RWPE2 (cell line): ENCODE measurements around the gene ABCB6.

Source experiments
- ATAC-seq: fragments of 200-7000 bp; cut with Tn5 transposase; 3 replicates; pipeline ENCODE4 v1.9.1; 2021; ENCODE audit warnings: low read depth
- DNase-seq: peaks from one replicate; pipeline ENCODE4 v3.0.0-alpha.2; 2020; ENCODE audit warnings: low spot score
- H3K27ac ChIP-seq: fragments of 450-650 bp; 2 replicates; pipeline ENCODE4 v1.5.1; 2017; ENCODE audit warnings: mild to moderate bottlenecking; ENCODE audit not compliant: poor library complexity, severe bottlenecking
- H3K27me3 ChIP-seq: fragments of 250-450 bp; sonication (Bioruptor Pico); 2 replicates; pipeline ENCODE4 v1.5.1; 2021; ENCODE audit warnings: mild to moderate bottlenecking, moderate library complexity; ENCODE audit not compliant: insufficient read depth, poor library complexity, severe bottlenecking
- H3K36me3 ChIP-seq: fragments of 250-450 bp; sonication (Bioruptor Pico); 2 replicates; pipeline ENCODE4 v1.5.1; 2020; ENCODE audit warnings: low read depth, mild to moderate bottlenecking, moderate library complexity
- H3K4me1 ChIP-seq: fragments of 250-450 bp; sonication (Bioruptor Pico); 2 replicates; pipeline ENCODE4 v1.5.1; 2021; ENCODE audit warnings: mild to moderate bottlenecking, moderate library complexity; ENCODE audit not compliant: insufficient read depth, poor library complexity, severe bottlenecking
- H3K4me3 ChIP-seq: fragments of 250-450 bp; sonication (Bioruptor Pico); 2 replicates; pipeline ENCODE4 v1.5.1; 2021; ENCODE audit warnings: mild to moderate bottlenecking, moderate library complexity; ENCODE audit not compliant: severe bottlenecking
- H3K9me3 ChIP-seq: fragments of 250-450 bp; sonication (Bioruptor Pico); 2 replicates; pipeline ENCODE4 v1.5.1; 2021; ENCODE audit warnings: mild to moderate bottlenecking, moderate library complexity; ENCODE audit not compliant: severe bottlenecking
- TF ChIP-seq, protein P1 (sequence below): fragments of 450-650 bp; IDR thresholded peaks from one replicate; pipeline ENCODE4 v1.5.1; 2017; ENCODE audit warnings: mild to moderate bottlenecking, moderate library complexity; ENCODE audit not compliant: poor library complexity, severe bottlenecking

The ABCB6 gene

DNA sequence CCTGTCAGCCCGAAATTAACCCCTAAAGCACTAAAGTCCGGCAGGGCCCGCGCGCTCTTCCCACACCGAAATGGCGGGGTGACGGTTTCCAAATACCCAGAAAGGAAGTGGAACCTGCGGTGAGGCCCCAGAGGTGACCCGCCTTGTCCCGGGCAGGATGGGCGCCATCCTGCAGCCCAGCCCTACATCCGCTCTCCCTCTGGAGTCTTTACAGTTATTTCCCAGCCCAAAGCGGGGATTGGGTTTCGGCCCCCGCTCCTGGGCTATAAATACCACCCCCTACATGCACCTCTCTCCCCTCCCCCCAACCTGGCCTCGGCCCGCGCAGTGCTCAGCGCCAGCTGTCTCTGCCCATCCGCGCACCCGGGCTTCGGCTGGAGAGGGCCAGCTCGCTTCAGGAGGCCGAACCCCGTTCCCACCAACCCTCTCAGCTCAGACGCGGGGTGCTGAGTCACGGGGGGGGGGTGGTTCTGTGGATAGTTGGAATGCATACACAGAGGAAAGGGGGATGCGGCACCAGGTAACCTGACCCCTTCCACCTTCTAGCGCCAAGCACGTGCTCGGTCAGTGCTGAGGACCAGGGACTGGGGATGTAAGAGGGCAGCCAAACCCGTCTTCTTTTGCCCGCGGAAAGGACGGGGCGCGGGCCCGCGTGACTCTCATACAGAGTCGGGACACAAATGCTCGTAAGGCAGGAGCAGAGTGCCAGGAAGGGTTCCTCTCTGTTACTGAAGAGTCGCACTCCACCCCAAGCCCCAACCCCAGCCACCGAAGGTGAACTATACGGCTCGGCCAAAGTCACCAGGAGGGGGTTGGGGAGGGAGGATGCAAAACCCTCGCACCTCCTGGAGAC, 34.4 kb upstream of the ABCB6 start, which contains the start of gene TUBA4B:
TSS of gene TUBA4B (plus strand) at position 344 of the 853 bp plus-strand sequence. CDS start at position 509, 165 bp downstream.
- peaks cover 40% of the 10 kb centered on the region for H3K4me1 ChIP-seq
- TF ChIP-seq, protein P1, sequence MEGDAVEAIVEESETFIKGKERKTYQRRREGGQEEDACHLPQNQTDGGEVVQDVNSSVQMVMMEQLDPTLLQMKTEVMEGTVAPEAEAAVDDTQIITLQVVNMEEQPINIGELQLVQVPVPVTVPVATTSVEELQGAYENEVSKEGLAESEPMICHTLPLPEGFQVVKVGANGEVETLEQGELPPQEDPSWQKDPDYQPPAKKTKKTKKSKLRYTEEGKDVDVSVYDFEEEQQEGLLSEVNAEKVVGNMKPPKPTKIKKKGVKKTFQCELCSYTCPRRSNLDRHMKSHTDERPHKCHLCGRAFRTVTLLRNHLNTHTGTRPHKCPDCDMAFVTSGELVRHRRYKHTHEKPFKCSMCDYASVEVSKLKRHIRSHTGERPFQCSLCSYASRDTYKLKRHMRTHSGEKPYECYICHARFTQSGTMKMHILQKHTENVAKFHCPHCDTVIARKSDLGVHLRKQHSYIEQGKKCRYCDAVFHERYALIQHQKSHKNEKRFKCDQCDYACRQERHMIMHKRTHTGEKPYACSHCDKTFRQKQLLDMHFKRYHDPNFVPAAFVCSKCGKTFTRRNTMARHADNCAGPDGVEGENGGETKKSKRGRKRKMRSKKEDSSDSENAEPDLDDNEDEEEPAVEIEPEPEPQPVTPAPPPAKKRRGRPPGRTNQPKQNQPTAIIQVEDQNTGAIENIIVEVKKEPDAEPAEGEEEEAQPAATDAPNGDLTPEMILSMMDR = no peak
- no peaks in the 10 kb centered on the region for H3K27me3 ChIP-seq
- peak within 1 kb of the TSS; percentile 67 for H3K4me3 ChIP-seq
- H3K9me3 ChIP-seq = no peaks in the 10 kb centered on the region
- peak within 1 kb of the TSS; percentile 97 for H3K27ac ChIP-seq
- peaks cover 29% of the 10 kb centered on the region for H3K36me3 ChIP-seq
- ATAC-seq (peak; percentile 33), DNase-seq (peak; percentile 64)

DNA sequence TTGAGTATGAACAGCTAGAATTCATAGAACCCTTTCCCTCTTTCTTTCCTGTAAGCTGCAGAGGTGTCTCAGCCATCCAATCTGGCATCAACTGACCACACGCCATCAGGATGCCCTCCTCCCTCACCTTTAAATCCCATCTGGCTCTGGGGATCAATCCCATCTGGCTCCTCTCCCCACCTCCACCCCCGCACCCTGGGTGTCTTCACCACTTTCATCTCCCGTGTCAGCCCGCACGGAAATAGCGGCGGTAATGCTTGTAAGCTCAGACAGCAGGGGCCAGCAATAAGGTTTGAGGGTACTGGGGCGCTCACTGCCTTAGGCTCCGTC, 33.8 kb upstream of the ABCB6 start:
- no peak for DNase-seq

DNA sequence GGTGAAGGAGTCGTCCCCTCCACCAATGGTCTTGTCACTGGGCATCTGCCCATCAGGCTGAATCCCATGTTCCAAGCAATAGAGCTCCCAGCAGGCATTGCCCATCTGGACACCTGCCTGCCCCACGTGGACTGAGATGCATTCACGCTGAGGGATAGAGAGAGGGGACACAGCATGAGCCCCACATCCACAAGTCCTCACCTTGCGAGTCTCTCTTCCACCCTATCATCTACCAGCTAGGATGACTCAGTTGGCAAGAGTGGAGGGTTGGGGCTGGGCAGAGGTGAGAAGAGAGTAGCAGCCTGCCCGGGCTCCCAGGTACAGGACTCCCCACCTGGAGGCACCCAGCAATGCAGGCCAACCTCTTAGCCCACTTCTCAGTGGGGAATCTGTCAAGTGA, 33.3 kb upstream of the ABCB6 start:
- H3K36me3 ChIP-seq = peaks cover 39% of the 10 kb centered on the region
- H3K4me1 ChIP-seq = peaks cover 43% of the 10 kb centered on the region
- peak overlapping the region; percentile 67 for H3K4me3 ChIP-seq
- H3K27me3 ChIP-seq = no peaks in the 10 kb centered on the region
- peak overlapping the region; percentile 97 for H3K27ac ChIP-seq
- TF ChIP-seq, protein P1 = no peak
- ATAC-seq (peak; percentile 12; the same call in 2 of the 3 replicates), DNase-seq (peak; percentile 69)
- no peaks in the 10 kb centered on the region for H3K9me3 ChIP-seq

More for the DNA sequence above, 33.8 kb upstream of the ABCB6 start:
- ATAC-seq = no peak
- H3K27ac ChIP-seq = peak overlapping the region; percentile 97
- TF ChIP-seq, protein P1 = no peak
- H3K4me3 ChIP-seq = peak overlapping the region; percentile 67
- peaks cover 43% of the 10 kb centered on the region for H3K4me1 ChIP-seq
- H3K27me3 ChIP-seq = no peaks in the 10 kb centered on the region
- H3K36me3 ChIP-seq = peaks cover 35% of the 10 kb centered on the region
- no peaks in the 10 kb centered on the region for H3K9me3 ChIP-seq

DNA sequence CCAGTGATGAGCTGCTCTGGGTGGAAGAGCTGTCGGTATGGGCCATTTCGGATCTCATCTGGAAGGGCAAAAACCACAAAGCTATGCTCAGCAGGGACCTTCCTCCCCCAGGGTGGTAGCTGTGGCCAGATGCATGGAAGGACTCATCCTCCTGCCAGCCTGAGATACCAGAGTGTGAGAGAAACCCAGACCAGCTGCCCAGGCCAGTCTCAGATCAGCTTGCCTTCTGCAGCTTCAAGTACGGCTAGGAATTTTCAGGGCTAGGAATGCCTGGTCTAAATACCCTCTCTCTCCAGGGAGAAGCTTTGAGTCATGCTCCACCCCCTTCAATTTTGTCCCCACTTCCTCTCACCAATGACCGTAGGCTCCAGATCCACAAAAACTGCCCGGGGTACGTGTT, 32.9 kb upstream of the ABCB6 start:
- peaks cover 43% of the 10 kb centered on the region for H3K4me1 ChIP-seq
- peak overlapping the region; percentile 67 for H3K4me3 ChIP-seq
- H3K27ac ChIP-seq = peak overlapping the region; percentile 97
- H3K27me3 ChIP-seq = no peaks in the 10 kb centered on the region
- no peak for ATAC-seq
- DNase-seq = no peak
- TF ChIP-seq, protein P1 = no peak
- H3K9me3 ChIP-seq = no peaks in the 10 kb centered on the region
- H3K36me3 ChIP-seq = peaks cover 44% of the 10 kb centered on the region
